GM12878 (cell line): Measurements from ENCODE around the gene B3GNT8.

Experiments used
- EP300 ChIP-seq, 2 experiments: fragments of 150-350 bp in 1 of 2; IDR thresholded peaks; 2 replicates each; pipeline ENCODE4 v1.6.1; 2011 to 2012; ENCODE audit warnings: low read depth in 2 of 2, low read length in 2 of 2, borderline replicate concordance in 1 of 2, improper control_type of control experiment in 1 of 2, inconsistent platforms in 1 of 2; ENCODE audit not compliant: control insufficient read depth in 1 of 2
- EZH2 ChIP-seq: IDR thresholded peaks from 2 replicates; pipeline ENCODE4 v1.6.1; 2012; ENCODE audit warnings: low read depth, mild to moderate bottlenecking, control low read depth, inconsistent platforms, low read length, borderline replicate concordance; ENCODE audit not compliant: control insufficient read depth
- FOXM1 ChIP-seq: IDR thresholded peaks from 2 replicates; pipeline ENCODE4 v1.6.1; 2012; ENCODE audit warnings: low read depth, mild to moderate bottlenecking, inconsistent platforms, low read length, moderate library complexity
- JUND ChIP-seq: IDR thresholded peaks from 2 replicates; pipeline ENCODE4 v1.6.1; 2012; ENCODE audit warnings: low read depth, mild to moderate bottlenecking, low read length, improper control_type of control experiment, moderate library complexity
- MTA3 ChIP-seq: IDR thresholded peaks from 2 replicates; pipeline ENCODE4 v1.6.1; 2012; ENCODE audit warnings: low read length, inconsistent platforms, borderline replicate concordance
- MXI1 ChIP-seq: fragments of 150-350 bp; IDR thresholded peaks from 2 replicates; pipeline ENCODE4 v1.6.1; 2011; ENCODE audit warnings: low read depth, mild to moderate bottlenecking, inconsistent platforms, low read length, improper control_type of control experiment
- SP1 ChIP-seq: IDR thresholded peaks from one replicate; pipeline ENCODE4 v1.6.1; 2011; ENCODE audit warnings: low read depth, low read length
- ZNF622 ChIP-seq: fragments of 450-650 bp; IDR thresholded peaks from 2 replicates; pipeline ENCODE4 v1.6.1; 2017; ENCODE audit warnings: mild to moderate bottlenecking, inconsistent platforms
- TF ChIP-seq, protein P1 (sequence below), 3 experiments: IDR thresholded peaks in 2 of 3; conservative IDR thresholded peaks in 1 of 3; 2 replicates each; pipeline ENCODE4 v1.5.1; 2011; ENCODE audit warnings: low read depth in 3 of 3, low read length in 3 of 3, mild to moderate bottlenecking in 3 of 3, control low read depth in 2 of 3, moderate library complexity in 2 of 3, inconsistent platforms in 1 of 3, mixed read lengths in 1 of 3; ENCODE audit not compliant: control insufficient read depth in 2 of 3, insufficient read depth in 1 of 3; ENCODE audit errors: extremely low read depth in 1 of 3
- TF ChIP-seq, protein P2 (sequence below): IDR thresholded peaks from 2 replicates; pipeline ENCODE4 v1.6.1; 2012; ENCODE audit warnings: low read depth, low read length, improper control_type of control experiment
- TF ChIP-seq, protein P3 (sequence below): fragments of 450-650 bp; IDR thresholded peaks from 2 replicates; pipeline ENCODE4 v1.6.1; 2017; ENCODE audit warnings: mild to moderate bottlenecking
- TF ChIP-seq, protein P4 (sequence below): fragments of 450-650 bp; IDR thresholded peaks from 2 replicates; pipeline ENCODE4 v1.6.1; 2017; ENCODE audit warnings: antibody characterized with exemption, mild to moderate bottlenecking, moderate library complexity

DNA sequence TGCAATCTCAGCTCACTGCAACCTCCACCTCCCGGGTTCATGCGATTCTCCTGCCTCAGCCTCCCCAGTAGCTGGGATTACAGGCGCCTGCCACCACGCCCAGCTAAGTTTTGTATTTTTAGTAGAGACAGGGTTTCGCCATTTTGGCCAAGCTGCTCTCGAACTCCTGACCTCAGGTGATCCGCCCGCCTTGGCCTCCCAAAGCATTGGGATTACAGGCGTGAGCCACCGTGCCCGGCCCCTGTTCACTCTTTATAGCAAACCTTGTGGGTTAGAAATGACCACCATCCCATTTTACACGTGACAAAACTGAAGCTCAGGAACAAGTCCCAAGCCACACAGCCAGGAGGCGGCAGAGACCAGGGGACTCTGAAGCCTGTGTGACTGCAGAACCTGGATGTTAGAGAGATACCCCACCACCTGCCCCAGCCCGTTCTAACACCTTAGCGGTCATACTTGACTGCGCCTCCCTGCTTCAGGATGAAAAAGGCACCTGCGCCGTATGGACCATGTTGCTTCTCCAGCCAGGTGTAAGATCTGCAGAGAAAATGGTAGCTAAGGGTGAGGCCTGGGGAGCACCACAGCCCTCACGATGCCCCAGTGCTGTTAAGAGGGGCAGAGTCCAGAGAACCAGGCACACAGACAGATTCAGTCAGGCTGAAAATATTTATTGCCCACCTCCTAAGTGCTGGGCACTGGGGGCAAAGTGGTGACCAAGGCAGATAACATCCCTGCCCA is 8.9 kb upstream of the B3GNT8 start:
- TF ChIP-seq, protein P1, sequence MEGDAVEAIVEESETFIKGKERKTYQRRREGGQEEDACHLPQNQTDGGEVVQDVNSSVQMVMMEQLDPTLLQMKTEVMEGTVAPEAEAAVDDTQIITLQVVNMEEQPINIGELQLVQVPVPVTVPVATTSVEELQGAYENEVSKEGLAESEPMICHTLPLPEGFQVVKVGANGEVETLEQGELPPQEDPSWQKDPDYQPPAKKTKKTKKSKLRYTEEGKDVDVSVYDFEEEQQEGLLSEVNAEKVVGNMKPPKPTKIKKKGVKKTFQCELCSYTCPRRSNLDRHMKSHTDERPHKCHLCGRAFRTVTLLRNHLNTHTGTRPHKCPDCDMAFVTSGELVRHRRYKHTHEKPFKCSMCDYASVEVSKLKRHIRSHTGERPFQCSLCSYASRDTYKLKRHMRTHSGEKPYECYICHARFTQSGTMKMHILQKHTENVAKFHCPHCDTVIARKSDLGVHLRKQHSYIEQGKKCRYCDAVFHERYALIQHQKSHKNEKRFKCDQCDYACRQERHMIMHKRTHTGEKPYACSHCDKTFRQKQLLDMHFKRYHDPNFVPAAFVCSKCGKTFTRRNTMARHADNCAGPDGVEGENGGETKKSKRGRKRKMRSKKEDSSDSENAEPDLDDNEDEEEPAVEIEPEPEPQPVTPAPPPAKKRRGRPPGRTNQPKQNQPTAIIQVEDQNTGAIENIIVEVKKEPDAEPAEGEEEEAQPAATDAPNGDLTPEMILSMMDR (IDR thresholded peaks at IDR 0.05 in 2 of 3, conservative IDR thresholded peaks at IDR 0.05 in 1 of 3; ENCODE audit: control insufficient read depth in 2 of 3, extremely low read depth in 1 of 3, insufficient read depth in 1 of 3, low read depth in 3 of 3, low read length in 3 of 3): no peak
- TF ChIP-seq EP300 (IDR thresholded peaks at IDR 0.05; ENCODE audit: borderline replicate concordance in 1 of 2, control insufficient read depth in 1 of 2, low read depth in 2 of 2, low read length in 2 of 2): no peak
- no peak for TF ChIP-seq SP1
- TF ChIP-seq, protein P2, sequence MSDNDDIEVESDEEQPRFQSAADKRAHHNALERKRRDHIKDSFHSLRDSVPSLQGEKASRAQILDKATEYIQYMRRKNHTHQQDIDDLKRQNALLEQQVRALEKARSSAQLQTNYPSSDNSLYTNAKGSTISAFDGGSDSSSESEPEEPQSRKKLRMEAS: no peak
- TF ChIP-seq FOXM1: no peak
- no peak for TF ChIP-seq ZNF622
- TF ChIP-seq, protein P3, sequence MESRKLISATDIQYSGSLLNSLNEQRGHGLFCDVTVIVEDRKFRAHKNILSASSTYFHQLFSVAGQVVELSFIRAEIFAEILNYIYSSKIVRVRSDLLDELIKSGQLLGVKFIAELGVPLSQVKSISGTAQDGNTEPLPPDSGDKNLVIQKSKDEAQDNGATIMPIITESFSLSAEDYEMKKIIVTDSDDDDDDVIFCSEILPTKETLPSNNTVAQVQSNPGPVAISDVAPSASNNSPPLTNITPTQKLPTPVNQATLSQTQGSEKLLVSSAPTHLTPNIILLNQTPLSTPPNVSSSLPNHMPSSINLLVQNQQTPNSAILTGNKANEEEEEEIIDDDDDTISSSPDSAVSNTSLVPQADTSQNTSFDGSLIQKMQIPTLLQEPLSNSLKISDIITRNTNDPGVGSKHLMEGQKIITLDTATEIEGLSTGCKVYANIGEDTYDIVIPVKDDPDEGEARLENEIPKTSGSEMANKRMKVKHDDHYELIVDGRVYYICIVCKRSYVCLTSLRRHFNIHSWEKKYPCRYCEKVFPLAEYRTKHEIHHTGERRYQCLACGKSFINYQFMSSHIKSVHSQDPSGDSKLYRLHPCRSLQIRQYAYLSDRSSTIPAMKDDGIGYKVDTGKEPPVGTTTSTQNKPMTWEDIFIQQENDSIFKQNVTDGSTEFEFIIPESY: no peak
- no peak for TF ChIP-seq JUND
- no peak for TF ChIP-seq MXI1
- TF ChIP-seq, protein P4, sequence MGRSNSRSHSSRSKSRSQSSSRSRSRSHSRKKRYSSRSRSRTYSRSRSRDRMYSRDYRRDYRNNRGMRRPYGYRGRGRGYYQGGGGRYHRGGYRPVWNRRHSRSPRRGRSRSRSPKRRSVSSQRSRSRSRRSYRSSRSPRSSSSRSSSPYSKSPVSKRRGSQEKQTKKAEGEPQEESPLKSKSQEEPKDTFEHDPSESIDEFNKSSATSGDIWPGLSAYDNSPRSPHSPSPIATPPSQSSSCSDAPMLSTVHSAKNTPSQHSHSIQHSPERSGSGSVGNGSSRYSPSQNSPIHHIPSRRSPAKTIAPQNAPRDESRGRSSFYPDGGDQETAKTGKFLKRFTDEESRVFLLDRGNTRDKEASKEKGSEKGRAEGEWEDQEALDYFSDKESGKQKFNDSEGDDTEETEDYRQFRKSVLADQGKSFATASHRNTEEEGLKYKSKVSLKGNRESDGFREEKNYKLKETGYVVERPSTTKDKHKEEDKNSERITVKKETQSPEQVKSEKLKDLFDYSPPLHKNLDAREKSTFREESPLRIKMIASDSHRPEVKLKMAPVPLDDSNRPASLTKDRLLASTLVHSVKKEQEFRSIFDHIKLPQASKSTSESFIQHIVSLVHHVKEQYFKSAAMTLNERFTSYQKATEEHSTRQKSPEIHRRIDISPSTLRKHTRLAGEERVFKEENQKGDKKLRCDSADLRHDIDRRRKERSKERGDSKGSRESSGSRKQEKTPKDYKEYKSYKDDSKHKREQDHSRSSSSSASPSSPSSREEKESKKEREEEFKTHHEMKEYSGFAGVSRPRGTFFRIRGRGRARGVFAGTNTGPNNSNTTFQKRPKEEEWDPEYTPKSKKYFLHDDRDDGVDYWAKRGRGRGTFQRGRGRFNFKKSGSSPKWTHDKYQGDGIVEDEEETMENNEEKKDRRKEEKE: no peak
- TF ChIP-seq MTA3: no peak
- no peak for TF ChIP-seq EZH2
